Measurements from ENCODE around the gene CDH4.

Gene CDH4

DNA sequence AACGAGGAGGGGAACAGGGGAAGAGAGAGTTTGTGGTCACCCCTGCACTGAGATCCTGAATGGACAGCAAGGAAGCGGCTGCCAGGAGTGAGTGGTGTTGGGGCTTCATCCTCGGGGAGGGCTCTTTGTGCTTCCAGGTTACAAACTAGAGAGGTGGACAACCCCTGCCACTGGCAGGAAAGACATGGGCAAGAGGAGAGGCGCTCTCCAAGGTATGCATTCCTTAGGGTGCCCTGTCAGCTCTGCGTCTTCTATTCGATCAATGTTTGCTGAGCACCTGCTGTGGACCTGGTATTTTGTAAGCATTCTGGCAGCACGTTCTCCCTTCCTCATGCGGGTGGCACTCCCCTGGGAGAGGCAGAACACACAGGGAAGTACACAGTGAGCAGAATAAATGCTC lies 93.6 kb downstream of the CDH4 start:
- 58 to 67% methylated on average over 7 to 8 of the region's 8 CpGs for WGBS, 2 experiments (ENCODE audit: insufficient coverage in 2 of 2)
- H3K4me1 ChIP-seq (ENCODE audit: control insufficient read depth, insufficient read depth, low read length, poor library complexity, severe bottlenecking), result no peaks in the 10 kb centered on the region
- H3K36me3 ChIP-seq (ENCODE audit: control insufficient read depth, insufficient read depth, low read length), result no peaks in the 10 kb centered on the region
- no peak overlapping the region for H3K27ac ChIP-seq (ENCODE audit: low read depth, low read length, severe bottlenecking)
- no peaks in the 10 kb centered on the region for H3K9me3 ChIP-seq (ENCODE audit: control insufficient read depth, low read length)
- H3K4me3 ChIP-seq (ENCODE audit: extremely low read depth, insufficient read depth, low read length, poor library complexity, severe bottlenecking), result no peak overlapping the region

DNA sequence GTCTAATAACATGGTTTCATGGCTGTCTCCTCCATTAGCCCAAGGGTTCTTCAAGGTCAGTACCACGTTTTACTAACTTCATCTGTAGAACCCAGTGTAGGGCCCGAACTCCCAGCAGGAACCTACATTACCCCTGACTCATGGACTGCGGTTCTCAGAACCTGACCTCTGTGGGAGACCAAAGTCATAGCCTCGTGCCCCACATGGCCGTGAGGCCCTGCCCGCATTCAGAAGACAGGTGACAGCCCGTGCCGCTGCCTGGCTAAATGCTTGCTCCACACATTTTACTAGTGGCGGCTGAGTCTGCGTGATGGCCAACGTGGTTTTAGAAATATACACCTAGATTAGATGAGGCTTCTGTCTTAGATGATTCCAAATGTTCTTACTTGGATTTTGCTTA lies 94.9 kb downstream of the CDH4 start:
- peaks cover 2% of the 10 kb centered on the region for H3K4me1 ChIP-seq (ENCODE audit: control insufficient read depth, insufficient read depth, low read length, poor library complexity, severe bottlenecking)
- WGBS, 2 experiments (ENCODE audit: insufficient coverage in 2 of 2), result 90 to 95% methylated on average over 9 of the region's 11 CpGs
- no peaks in the 10 kb centered on the region for H3K36me3 ChIP-seq (ENCODE audit: control insufficient read depth, insufficient read depth, low read length)
- H3K4me3 ChIP-seq (ENCODE audit: extremely low read depth, insufficient read depth, low read length, poor library complexity, severe bottlenecking), result no peak overlapping the region
- no peaks in the 10 kb centered on the region for H3K9me3 ChIP-seq (ENCODE audit: control insufficient read depth, low read length)
- H3K27ac ChIP-seq (ENCODE audit: low read depth, low read length, severe bottlenecking), result no peak overlapping the region

DNA sequence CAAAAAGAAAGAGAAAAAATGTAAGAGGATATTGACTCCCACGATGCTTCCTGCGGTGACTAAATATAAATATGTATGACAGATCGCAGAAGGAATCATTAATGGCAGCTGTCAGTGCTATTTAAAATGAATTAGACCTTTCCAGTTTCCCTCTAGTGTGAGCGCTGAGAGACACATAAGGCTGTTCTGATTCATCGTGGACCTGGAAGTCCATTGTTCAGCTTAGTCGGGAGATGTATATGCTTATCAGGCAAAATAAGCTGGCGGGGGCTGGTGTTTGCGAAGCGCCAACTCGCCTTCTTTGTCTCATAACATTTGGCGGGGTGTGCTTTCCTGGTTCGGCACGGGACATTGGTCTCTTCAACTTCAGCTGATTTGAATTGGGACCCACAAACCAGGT lies 95.4 kb downstream of the CDH4 start:
- no peaks in the 10 kb centered on the region for H3K36me3 ChIP-seq (ENCODE audit: control insufficient read depth, insufficient read depth, low read length)
- WGBS, 2 experiments (ENCODE audit: insufficient coverage in 2 of 2), result 90 to 91% methylated on average over 11 to 13 of the region's 13 CpGs

DNA sequence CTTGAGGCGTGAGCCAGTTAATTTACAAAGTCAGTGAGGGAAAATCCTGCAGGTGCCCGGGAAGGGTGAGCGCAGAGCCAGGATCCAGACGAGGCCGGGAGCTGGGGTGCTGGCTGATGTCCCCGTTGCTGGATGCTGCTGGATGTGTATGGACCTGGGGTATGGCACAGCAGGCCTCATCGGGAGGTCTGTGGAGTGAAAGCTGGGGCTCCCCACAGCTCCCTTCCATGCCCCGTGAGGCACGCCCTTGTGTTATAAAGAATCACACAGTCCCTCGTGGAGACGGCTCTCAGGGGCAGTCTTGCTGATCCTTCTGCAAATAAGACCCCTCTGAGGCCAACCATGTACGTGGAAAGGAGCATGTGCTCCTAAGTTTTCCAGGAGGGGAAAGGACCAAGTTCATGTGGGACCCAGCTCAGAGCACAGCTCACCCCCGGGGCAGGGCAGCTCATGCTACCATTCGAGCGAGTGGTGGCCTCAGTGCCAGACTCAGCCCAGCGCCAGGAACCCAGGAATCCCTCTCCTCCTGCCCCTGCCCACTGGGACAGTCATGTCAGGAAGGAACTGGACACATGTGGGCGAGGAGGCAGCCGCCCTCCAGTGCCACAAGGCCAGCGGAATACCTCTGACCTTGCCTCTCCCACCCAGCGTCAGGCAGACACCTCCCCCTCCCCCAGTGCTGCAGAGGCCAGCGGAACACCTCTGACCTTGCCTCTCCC lies 97.5 kb downstream of the CDH4 start:
- no peaks in the 10 kb centered on the region for H3K9me3 ChIP-seq (ENCODE audit: control insufficient read depth, low read length)
- no peaks in the 10 kb centered on the region for H3K36me3 ChIP-seq (ENCODE audit: control insufficient read depth, insufficient read depth, low read length)
- 89 to 91% methylated on average over 11 to 15 of the region's 21 CpGs for WGBS, 2 experiments (ENCODE audit: insufficient coverage in 2 of 2)
- H3K4me1 ChIP-seq (ENCODE audit: control insufficient read depth, insufficient read depth, low read length, poor library complexity, severe bottlenecking), result peaks cover 7% of the 10 kb centered on the region
- H3K4me3 ChIP-seq (ENCODE audit: extremely low read depth, insufficient read depth, low read length, poor library complexity, severe bottlenecking), result no peak overlapping the region
- H3K27ac ChIP-seq (ENCODE audit: low read depth, low read length, severe bottlenecking), result no peak overlapping the region

More for the DNA sequence above, 95.4 kb downstream of the CDH4 start:
- no peak overlapping the region for H3K27ac ChIP-seq (ENCODE audit: low read depth, low read length, severe bottlenecking)
- H3K9me3 ChIP-seq (ENCODE audit: control insufficient read depth, low read length), result no peaks in the 10 kb centered on the region
- peaks cover 6% of the 10 kb centered on the region for H3K4me1 ChIP-seq (ENCODE audit: control insufficient read depth, insufficient read depth, low read length, poor library complexity, severe bottlenecking)
- H3K4me3 ChIP-seq (ENCODE audit: extremely low read depth, insufficient read depth, low read length, poor library complexity, severe bottlenecking), result no peak overlapping the region

DNA sequence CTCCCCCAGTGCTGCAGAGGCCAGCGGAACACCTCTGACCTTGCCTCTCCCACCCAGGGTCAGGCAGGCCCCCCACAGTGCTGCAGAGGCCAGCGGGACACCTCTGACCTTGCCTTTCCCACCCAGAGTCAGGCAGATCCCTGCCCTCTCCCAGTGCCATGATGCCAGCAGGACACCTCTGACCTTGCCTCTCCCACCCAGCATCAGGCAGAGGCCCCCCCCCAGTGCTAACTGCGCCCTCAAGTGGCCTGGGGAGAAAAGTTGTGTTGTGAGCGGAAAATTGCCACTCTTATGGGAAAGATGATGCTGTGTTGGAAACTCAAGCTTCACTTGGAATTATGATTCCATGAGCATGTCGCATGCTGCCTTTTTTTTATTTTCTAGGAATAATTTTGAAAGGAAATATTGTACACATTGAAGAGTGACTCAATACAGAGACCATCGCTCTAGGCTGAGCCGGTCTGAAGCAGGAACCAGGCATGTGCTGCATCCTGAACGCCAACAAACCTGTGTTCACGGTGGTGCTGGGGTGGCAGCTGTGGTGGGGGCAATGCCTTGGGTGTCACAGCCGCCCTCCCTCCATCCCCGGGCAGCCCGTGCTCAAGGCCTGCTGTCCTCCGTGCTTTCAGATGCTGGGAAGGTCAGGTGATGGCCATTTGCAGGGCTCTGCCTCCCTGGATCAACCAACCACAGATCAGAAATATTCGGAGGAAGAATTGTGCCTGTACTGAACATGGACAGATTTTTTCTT lies 98.6 kb downstream of the CDH4 start:
- Histone ChIP-seq H3K27ac (ENCODE audit: low read depth, low read length, severe bottlenecking) (no peak overlapping the region), H3K36me3 (ENCODE audit: control insufficient read depth, insufficient read depth, low read length) (no peaks in the 10 kb centered on the region), H3K4me1 (ENCODE audit: control insufficient read depth, insufficient read depth, low read length, poor library complexity, severe bottlenecking) (peaks cover 7% of the 10 kb centered on the region), H3K9me3 (ENCODE audit: control insufficient read depth, low read length) (no peaks in the 10 kb centered on the region), H3K4me3 (ENCODE audit: extremely low read depth, insufficient read depth, low read length, poor library complexity, severe bottlenecking) (no peak overlapping the region)
- WGBS, 2 experiments (ENCODE audit: insufficient coverage in 2 of 2), result 79 to 89% methylated on average over 11 of the region's 14 CpGs

DNA sequence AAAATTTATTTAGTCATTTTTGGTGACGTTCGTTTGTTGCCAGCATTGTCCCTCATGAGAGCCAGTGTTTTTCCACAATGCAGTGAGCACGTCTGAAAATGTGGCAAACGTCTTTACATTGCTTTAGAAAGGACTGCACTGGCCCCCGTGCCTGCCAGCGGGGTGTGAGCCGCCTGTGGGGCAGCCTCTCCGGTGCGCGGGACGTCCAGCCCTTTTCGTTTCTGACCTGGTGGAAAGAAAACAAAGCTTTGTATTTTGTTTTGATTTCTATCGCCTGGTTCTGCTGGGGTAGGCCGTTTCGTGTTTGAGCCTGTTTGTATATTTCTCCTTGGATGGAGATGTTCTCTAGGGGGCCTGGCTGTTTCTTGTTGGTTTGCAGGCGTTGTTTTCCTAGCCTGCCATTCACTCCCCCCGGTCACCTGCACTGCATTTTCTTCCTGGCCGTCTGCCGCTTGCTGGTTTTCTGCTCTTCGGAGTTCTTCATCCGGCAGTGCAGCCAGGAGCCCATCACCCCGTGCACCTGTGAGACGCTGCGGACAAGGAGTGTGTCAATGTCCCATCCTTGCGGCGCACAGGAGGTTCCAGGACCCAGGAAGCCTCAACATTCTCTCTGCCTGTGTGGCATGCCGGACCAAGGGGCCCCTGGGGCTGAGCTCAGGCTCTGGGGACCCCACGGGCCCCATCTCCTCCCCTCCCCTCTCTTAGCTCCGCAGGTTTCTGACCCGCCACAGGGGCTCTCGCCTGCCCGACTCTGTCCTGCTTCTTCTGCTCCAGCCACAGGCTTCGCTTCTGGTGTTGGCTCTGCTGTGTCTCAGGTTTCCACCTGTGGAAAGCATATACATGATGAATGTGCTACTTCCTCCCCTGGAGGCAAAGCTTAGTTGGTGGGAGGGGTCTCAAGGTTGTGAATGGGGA lies 100.5 kb downstream of the CDH4 start:
- Histone ChIP-seq H3K27ac (ENCODE audit: low read depth, low read length, severe bottlenecking) (no peak overlapping the region), H3K4me1 (ENCODE audit: control insufficient read depth, insufficient read depth, low read length, poor library complexity, severe bottlenecking) (peaks cover 7% of the 10 kb centered on the region), H3K9me3 (ENCODE audit: control insufficient read depth, low read length) (no peaks in the 10 kb centered on the region), H3K36me3 (ENCODE audit: control insufficient read depth, insufficient read depth, low read length) (no peaks in the 10 kb centered on the region), H3K4me3 (ENCODE audit: extremely low read depth, insufficient read depth, low read length, poor library complexity, severe bottlenecking) (no peak overlapping the region)
- WGBS, 2 experiments (ENCODE audit: insufficient coverage in 2 of 2), result 24 to 34% methylated on average over 20 to 31 of the region's 33 CpGs

DNA sequence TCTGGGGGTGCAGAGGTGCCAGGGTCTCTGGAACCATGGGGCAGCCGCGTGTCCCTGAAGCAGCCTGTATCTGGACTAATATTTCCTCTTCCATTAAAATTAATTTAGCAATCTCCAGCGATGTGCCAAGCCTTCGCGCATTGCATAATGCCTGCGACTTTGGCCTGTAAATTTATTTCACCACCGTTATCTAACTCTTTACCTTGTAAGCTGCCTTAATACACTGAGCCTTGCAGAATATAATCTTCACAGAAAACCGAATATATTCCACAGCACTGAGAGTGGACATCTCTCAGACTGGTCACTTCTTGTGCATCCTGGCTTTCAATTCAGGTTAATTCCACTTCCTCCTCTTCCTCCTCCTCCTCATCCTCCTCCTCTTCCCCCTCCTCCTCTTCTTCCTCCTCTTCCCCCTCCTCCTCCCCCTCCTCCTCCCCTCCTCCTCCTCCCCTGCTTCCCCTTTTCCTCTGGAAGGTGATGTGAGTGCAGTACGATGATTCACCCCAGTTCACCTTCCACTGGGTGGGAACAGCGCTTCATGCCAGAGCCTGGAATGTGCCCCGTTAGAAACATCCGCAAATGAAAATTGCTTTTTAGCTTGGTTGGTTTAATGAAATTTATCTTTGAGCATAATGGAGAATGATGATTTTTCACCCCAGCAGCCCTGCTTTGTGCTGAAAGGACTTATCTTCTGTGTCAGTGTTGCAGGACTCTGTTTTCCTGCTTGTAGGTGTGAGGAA lies 101.4 kb downstream of the CDH4 start:
- no peak overlapping the region for H3K4me3 ChIP-seq (ENCODE audit: extremely low read depth, insufficient read depth, low read length, poor library complexity, severe bottlenecking)
- H3K4me1 ChIP-seq (ENCODE audit: control insufficient read depth, insufficient read depth, low read length, poor library complexity, severe bottlenecking), result peaks cover 7% of the 10 kb centered on the region
- H3K36me3 ChIP-seq (ENCODE audit: control insufficient read depth, insufficient read depth, low read length), result no peaks in the 10 kb centered on the region
- no peaks in the 10 kb centered on the region for H3K9me3 ChIP-seq (ENCODE audit: control insufficient read depth, low read length)
- WGBS, 2 experiments (ENCODE audit: insufficient coverage in 2 of 2), result 83 to 93% methylated on average over 9 to 11 of the region's 12 CpGs
- H3K27ac ChIP-seq (ENCODE audit: low read depth, low read length, severe bottlenecking), result no peak overlapping the region

DNA sequence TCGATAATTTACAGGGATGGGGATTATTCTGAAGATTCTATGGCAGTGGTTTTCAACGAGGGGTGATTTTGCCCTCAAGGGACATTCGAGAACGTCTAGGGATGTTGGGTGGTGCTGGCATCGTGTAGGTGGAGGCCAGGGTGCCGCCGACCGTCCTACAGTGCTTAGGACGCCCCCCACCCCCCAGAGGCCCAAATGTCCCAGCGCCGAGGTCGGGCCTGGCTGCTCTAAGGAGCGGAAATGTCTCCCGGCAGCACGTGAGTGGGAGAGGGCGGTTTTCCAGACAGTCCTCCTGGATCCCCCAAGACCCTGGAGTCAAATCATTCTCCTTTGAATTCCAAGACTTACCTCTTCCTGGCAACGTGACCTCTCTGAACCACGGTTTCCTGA lies 101.9 kb downstream of the CDH4 start:
- Histone ChIP-seq H3K4me3 (ENCODE audit: extremely low read depth, insufficient read depth, low read length, poor library complexity, severe bottlenecking) (no peak overlapping the region), H3K36me3 (ENCODE audit: control insufficient read depth, insufficient read depth, low read length) (no peaks in the 10 kb centered on the region), H3K9me3 (ENCODE audit: control insufficient read depth, low read length) (no peaks in the 10 kb centered on the region), H3K27ac (ENCODE audit: low read depth, low read length, severe bottlenecking) (no peak overlapping the region), H3K4me1 (ENCODE audit: control insufficient read depth, insufficient read depth, low read length, poor library complexity, severe bottlenecking) (peaks cover 7% of the 10 kb centered on the region)
- WGBS, 2 experiments (ENCODE audit: insufficient coverage in 2 of 2), result 88 to 89% methylated on average over 13 to 14 of the region's 18 CpGs

DNA sequence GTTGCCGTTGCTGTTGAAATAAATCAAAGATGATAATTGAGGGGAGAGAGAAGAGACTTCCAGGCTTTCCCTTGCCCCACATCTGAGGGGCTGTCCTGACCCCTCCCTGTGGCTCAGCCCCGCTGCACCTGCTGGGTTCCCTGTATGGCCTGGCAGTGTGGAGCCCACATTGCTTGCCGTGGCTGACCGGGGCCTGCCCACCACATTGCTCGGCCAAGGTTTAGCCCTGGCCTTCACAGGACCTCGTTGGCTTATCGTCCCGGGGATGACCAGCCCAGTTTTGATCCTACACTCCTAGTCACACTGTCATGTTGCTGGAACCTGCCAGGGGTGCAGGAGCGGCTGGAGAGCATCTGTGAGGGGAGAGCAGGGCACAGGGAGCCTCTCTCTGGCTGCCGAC lies 102.4 kb downstream of the CDH4 start:
- Histone ChIP-seq H3K4me3 (ENCODE audit: extremely low read depth, insufficient read depth, low read length, poor library complexity, severe bottlenecking) (no peak overlapping the region), H3K4me1 (ENCODE audit: control insufficient read depth, insufficient read depth, low read length, poor library complexity, severe bottlenecking) (peaks cover 7% of the 10 kb centered on the region), H3K27ac (ENCODE audit: low read depth, low read length, severe bottlenecking) (no peak overlapping the region), H3K9me3 (ENCODE audit: control insufficient read depth, low read length) (no peaks in the 10 kb centered on the region), H3K36me3 (ENCODE audit: control insufficient read depth, insufficient read depth, low read length) (no peaks in the 10 kb centered on the region)
- 84 to 96% methylated on average over 4 to 10 of the region's 10 CpGs for WGBS, 2 experiments (ENCODE audit: insufficient coverage in 2 of 2)

DNA sequence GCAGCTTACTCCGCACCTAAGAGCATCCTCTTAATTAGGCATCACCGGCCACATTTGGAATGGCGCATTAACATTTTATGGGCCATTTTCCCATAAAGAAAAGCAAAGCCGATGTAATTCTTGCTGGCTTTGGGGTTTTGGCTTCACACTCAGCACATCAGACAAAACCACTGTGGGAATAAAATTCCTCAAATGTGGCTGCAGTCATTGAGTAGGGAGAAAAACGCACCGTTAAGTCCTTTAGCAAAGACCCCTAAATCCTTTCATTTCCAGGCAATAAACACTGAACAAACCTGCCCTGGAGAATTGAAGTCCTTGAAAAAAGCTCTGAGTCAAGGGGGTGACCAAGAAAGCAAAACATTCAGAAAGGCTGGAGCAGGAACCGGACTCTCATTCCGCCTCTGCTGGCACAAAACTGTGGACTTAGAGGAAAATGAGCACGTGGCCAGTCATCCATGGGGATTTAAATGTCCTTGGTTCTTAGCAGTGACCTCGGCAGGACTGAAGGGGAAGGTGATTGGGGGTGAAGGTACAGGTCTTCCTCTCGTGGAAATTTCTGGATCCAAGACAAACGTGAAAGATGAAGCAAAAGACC lies 102.9 kb downstream of the CDH4 start:
- peaks cover 7% of the 10 kb centered on the region for H3K4me1 ChIP-seq (ENCODE audit: control insufficient read depth, insufficient read depth, low read length, poor library complexity, severe bottlenecking)
- no peak overlapping the region for H3K4me3 ChIP-seq (ENCODE audit: extremely low read depth, insufficient read depth, low read length, poor library complexity, severe bottlenecking)
- no peaks in the 10 kb centered on the region for H3K36me3 ChIP-seq (ENCODE audit: control insufficient read depth, insufficient read depth, low read length)
- H3K27ac ChIP-seq (ENCODE audit: low read depth, low read length, severe bottlenecking), result no peak overlapping the region
- no peaks in the 10 kb centered on the region for H3K9me3 ChIP-seq (ENCODE audit: control insufficient read depth, low read length)
- 93 to 96% methylated on average over 7 to 11 of the region's 12 CpGs for WGBS, 2 experiments (ENCODE audit: insufficient coverage in 2 of 2)

Data from mesodermal cell (in vitro differentiated cells).